ENCODE measurements around the gene LRRC46.

- TF ChIP-seq POLR2AphosphoS5 (IDR thresholded peaks at IDR 0.05; ENCODE audit: low read depth, low read length) (no peak), TAF1 (IDR thresholded peaks at IDR 0.05; ENCODE audit: low read depth, low read length) (no peak), POLR2A (IDR thresholded peaks at IDR 0.05; ENCODE audit: low read depth, low read length) (no peak), PAX5 (IDR thresholded peaks at IDR 0.05; ENCODE audit: insufficient read depth, low read length, severe bottlenecking) (no peak), SPI1 (IDR thresholded peaks at IDR 0.05; ENCODE audit: low read depth, low read length) (0 out of 2 replicates have a peak, but pooled peaks have one; percentile 20), POU2F2 (IDR thresholded peaks at IDR 0.05; ENCODE audit: low read depth, low read length) (no peak)
Observed at GRCh38 chr17:47831934-47832327, 461 bp downstream of the LRRC46 start.

Measured in GM12891 (cell line).